Breast epithelium (tissue), 4 donors: ENCODE results near the gene TDRD10. TPM values are rescaled to one million over a fixed set of nuclear protein-coding genes. Genes with fewer than 3 reads are reported as not detected.
A peak's percentile ranks its signal among the peaks of the same experiment; 100 is the strongest.

Experiments used
- DNase-seq, 2 donors: peaks; one replicate each; pipeline ENCODE4 v3.0.0-alpha.2; 2019; ENCODE audit warnings: low spot score in 2 of 2
- H3K27ac ChIP-seq, 2 donors: fragments of 200-600 bp; sonication (generic) in 1 of 2; one replicate each; pipeline ENCODE4 v1.5.1; 2016 to 2019; ENCODE audit warnings: mild to moderate bottlenecking in 1 of 2
- H3K27me3 ChIP-seq, 2 donors: fragments of 200-600 bp; sonication (generic) in 1 of 2; one replicate each; pipeline versions ENCODE4 v1.5.1 to v1.6.0; 2017 to 2019; ENCODE audit warnings: control low read depth in 1 of 2, mild to moderate bottlenecking in 1 of 2
- H3K36me3 ChIP-seq: fragments of 200-600 bp; one replicate; pipeline ENCODE4 v1.5.1; 2019
- H3K4me1 ChIP-seq, 2 donors: fragments of 200-600 bp; sonication (generic); one replicate each; pipeline ENCODE4 v1.5.1; 2016 to 2019; ENCODE audit warnings: control low read depth in 1 of 2
- H3K4me3 ChIP-seq, 3 donors: fragments of 200-600 bp; sonication (generic); 1 replicate in 2 of 3; 2 replicates in 1 of 3; pipeline ENCODE4 v1.5.1; 2016 to 2019; ENCODE audit warnings: mild to moderate bottlenecking in 3 of 3, moderate library complexity in 2 of 3
- H3K9me3 ChIP-seq, 2 donors: fragments of 200-600 bp; sonication (generic) in 1 of 2; one replicate each; pipeline ENCODE4 v1.5.1; 2016 to 2019; ENCODE audit warnings: control low read depth in 1 of 2
- CTCF ChIP-seq, 3 donors: fragments of 450-650 bp; IDR thresholded peaks; one replicate each; pipeline ENCODE4 v1.5.1; 2016 to 2017; ENCODE audit warnings: antibody characterized with exemption in 3 of 3, mild to moderate bottlenecking in 3 of 3, moderate library complexity in 3 of 3
- POLR2A ChIP-seq: fragments of 450-650 bp; IDR thresholded peaks from one replicate; pipeline ENCODE4 v1.6.1; 2016; ENCODE audit warnings: antibody characterized with exemption, mild to moderate bottlenecking, moderate library complexity
- POLR2AphosphoS5 ChIP-seq, 3 donors: sonication (generic); formaldehyde crosslinking; IDR thresholded peaks; one replicate each; pipeline ENCODE4 v1.6.1; 2017; ENCODE audit warnings: antibody characterized with exemption in 3 of 3
- intact Hi-C: fragments of 100-400 bp; cut with DNase I; formaldehyde crosslinking; loops from one replicate; pipeline ENCODE4 v1.15.1; 2023; ENCODE audit warnings: low total_unique reads
- total RNA-seq, 3 donors: library from RNA; depleted of rRNA; stranded (reverse); fragments of >200 nt; gene quantifications; one replicate each; pipeline ENCODE4 v1.1.0, GENCODE V29; 2016

The TDRD10 gene
- total RNA-seq, 3 donors from 2014 or later = 2.9 to 5.6 (median 5.6) TPM

GRCh38 chr1:154456631-154457030 is 45.4 kb upstream of the TDRD10 start:
- Histone ChIP-seq H3K4me1 (peaks cover 0 to 8% of the 10 kb centered on the region in 2 donors), H3K27me3 (no peaks in the 10 kb centered on the region), H3K4me3 (no peak overlapping the region), H3K27ac (no peak overlapping the region), H3K9me3 (no peaks in the 10 kb centered on the region), H3K36me3 (no peaks in the 10 kb centered on the region)
- intact Hi-C loops = no loop called here
- DNase-seq = no peak
- TF ChIP-seq POLR2AphosphoS5 (IDR thresholded peaks at IDR 0.05) (no peak), CTCF (IDR thresholded peaks at IDR 0.05) (no peak), POLR2A (no peak)

GRCh38 chr1:154459080-154459479 is 42.9 kb upstream of the TDRD10 start:
- no peak overlapping the region for H3K27ac ChIP-seq
- no peaks in the 10 kb centered on the region for H3K36me3 ChIP-seq

GRCh38 chr1:154460695-154461260 is 41.2 kb upstream of the TDRD10 start:
- TF ChIP-seq POLR2AphosphoS5 (IDR thresholded peaks at IDR 0.05) (no peak), CTCF (IDR thresholded peaks at IDR 0.05) (no peak), POLR2A (no peak)
- Histone ChIP-seq H3K9me3 (no peaks in the 10 kb centered on the region), H3K36me3 (no peaks in the 10 kb centered on the region), H3K4me3 (no peak overlapping the region), H3K4me1 (no peaks in the 10 kb centered on the region), H3K27ac (no peak overlapping the region), H3K27me3 (no peaks in the 10 kb centered on the region)
- intact Hi-C loops = no loop called here
- no peak for DNase-seq

More at GRCh38 chr1:154459080-154459479, 42.9 kb upstream of the TDRD10 start:
- intact Hi-C loops = no loop called here
- DNase-seq = no peak
- TF ChIP-seq POLR2AphosphoS5 (IDR thresholded peaks at IDR 0.05) (no peak), CTCF (IDR thresholded peaks at IDR 0.05) (no peak), POLR2A (no peak)
- Histone ChIP-seq H3K9me3 (no peaks in the 10 kb centered on the region), H3K4me1 (no peaks in the 10 kb centered on the region), H3K4me3 (no peak overlapping the region), H3K27me3 (no peaks in the 10 kb centered on the region)

- no peaks in the 10 kb centered on the region for H3K36me3 ChIP-seq
These were observed 38.5 kb upstream of the TDRD10 start for GRCh38 chr1:154463512-154463990.

More at GRCh38 chr1:154463512-154463990, 38.5 kb upstream of the TDRD10 start:
- intact Hi-C loops = no loop called here
- H3K4me3 ChIP-seq = no peak overlapping the region
- TF ChIP-seq POLR2AphosphoS5 (IDR thresholded peaks at IDR 0.05) (no peak), CTCF (IDR thresholded peaks at IDR 0.05) (no peak), POLR2A (no peak)
- H3K27me3 ChIP-seq = no peaks in the 10 kb centered on the region
- DNase-seq = no peak
- H3K4me1 ChIP-seq = no peaks in the 10 kb centered on the region
- peak overlapping the region in 1 of 2 donors; percentile 66 for H3K27ac ChIP-seq
- H3K9me3 ChIP-seq = no peaks in the 10 kb centered on the region
